ENCODE data around the gene GDE1. TPM values are rescaled to one million over a fixed set of nuclear protein-coding genes. Genes with fewer than 3 reads are reported as not detected.

Gene GDE1
- total RNA-seq, 1 donor from 2014 or later = 33.9 TPM

DNA sequence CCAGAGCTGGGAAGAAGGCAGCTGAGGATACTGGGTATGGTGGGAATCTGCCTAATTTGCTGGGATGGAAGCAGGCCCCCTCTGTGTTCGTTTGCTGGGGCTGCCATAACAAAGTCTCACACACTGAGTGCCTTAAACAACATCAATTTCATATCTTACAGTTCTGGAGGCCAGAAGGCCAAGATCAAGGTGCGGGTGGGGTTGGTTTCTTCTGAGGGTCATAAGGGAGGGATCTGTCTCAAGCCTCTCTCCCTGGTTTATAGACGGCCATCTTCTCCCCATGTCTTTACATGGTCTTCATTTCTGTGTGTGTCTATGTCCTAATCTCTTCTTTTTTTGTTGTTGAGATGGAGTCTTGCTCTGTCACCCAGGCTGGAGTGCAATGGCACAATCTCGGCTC, 35.8 kb downstream of the GDE1 start:
- no peak for DNase-seq

DNA sequence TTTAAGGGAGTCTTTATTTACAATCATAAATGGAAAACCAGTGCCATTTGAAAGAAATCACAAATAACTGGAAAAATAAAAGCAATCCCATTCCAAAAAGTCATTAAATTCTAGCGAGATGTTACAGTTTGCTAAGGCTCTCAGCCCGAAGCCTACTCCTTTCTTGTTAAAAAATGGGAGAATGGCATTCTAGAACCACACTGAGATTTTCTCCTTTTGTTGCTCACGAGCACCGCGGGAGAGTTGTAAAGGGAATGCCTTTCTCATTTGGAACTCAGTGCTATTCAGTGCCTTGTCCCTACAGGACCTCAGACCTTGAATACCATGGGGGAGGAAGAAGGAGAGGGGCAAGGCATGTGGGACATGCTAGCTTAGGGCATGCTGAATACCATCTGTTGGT, 36.3 kb downstream of the GDE1 start:
- no peak for DNase-seq

- no peak for DNase-seq
Measured at GRCh38 chr16:19484096-19484495, 37.8 kb downstream of the GDE1 start.

DNA sequence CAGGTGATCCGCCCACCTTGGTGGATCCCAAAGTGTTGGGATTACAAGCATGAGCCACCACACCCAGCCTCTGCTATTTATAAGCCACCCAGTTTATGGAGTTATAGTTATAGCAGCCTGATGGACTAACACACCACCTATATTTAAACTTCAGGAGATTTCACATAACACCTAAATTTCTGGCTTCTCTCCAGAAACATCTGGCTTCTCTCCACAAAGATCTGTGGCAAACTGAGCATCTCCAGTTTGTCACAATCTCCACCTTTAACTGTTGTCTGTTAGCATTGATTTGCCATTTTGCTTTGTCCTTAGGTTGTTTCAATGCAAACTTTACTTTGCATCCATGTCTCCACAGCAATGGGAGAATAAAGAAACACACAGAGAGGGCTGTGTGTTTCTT, 39.6 kb downstream of the GDE1 start:
- no peak for DNase-seq

GRCh38 chr16:19481769-19482168, 40.1 kb downstream of the GDE1 start:
- DNase-seq = no peak

GRCh38 chr16:19481296-19481695, 40.6 kb downstream of the GDE1 start:
- DNase-seq = no peak

DNA sequence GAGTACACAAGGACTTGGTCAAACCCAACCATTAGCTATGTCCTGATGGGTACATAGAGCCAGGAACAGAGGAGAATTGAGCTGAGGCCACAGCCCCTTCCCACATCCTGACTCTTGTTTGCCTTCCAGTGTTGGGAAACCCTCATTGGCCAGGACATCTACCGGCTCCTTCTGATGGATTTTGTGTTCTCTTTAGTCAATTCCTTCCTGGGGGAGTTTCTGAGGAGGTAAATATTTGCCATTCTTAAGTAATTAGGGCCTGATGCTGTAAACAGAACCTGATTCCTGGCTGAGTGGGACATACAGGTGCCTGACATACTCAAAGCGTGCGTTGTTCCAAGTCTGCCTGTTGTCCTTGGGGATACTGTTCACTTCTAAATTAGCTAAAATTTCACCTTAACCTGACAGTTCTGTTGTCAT, 42.6 kb downstream of the GDE1 start:
- no peak for DNase-seq

- no peak for DNase-seq
Measured at GRCh38 chr16:19478505-19478904, 43.4 kb downstream of the GDE1 start.

GRCh38 chr16:19474617-19475016, 47.3 kb downstream of the GDE1 start:
- DNase-seq = no peak

DNA sequence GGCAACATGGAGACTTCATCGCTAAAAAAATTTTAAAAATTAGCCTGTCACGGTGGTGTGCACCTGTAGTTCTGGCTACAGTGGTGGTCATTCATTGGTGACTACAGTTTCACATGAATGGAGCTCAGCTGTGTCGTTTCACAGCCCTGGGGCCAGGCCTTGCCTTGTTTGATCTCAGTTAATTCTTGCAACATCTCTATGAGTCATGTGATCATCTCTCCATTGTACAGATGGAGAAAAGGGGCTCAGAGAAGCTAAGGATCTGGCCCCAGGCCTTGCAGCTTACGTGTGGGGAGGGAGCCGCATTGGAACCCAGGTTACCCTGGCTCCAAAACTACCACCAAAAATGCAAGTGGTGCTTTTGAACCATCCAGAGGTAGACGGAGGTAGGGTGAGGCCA, 49.4 kb downstream of the GDE1 start:
- no peak for DNase-seq

- no peak for DNase-seq
Measured at GRCh38 chr16:19468300-19468699, 53.6 kb downstream of the GDE1 start.

- DNase-seq = no peak
Measured at GRCh38 chr16:19463468-19464315, 58.2 kb downstream of the GDE1 start.

GRCh38 chr16:19460397-19460796, 61.5 kb downstream of the GDE1 start:
- no peak for DNase-seq

GRCh38 chr16:19458722-19459379, 63.0 kb downstream of the GDE1 start:
- DNase-seq = no peak

Other genes with a start within 250 kb of the GDE1 start
- gene CLEC19A, start 236.4 kb downstream of the GDE1 start, total RNA-seq = not detected in 2 replicates
- 0.05 TPM in 1 of 2 replicates, not detected in the other for gene TMC5, start 104.2 kb downstream of the GDE1 start, total RNA-seq
- 7.8 and 18.8 TPM in 2 replicates for gene CCP110, start 1.8 kb upstream of the GDE1 start, total RNA-seq
- 36.4 and 50.3 TPM in 2 replicates for gene VPS35L, start 33.6 kb upstream of the GDE1 start, total RNA-seq
- 15.8 and 16.3 TPM in 2 replicates for gene KNOP1, start 196.1 kb upstream of the GDE1 start, total RNA-seq
- 10.5 and 16.7 TPM in 2 replicates for gene IQCK, start 196.2 kb upstream of the GDE1 start, total RNA-seq

All from dermis blood vessel endothelial cell (primary cell).